ENCODE data around the gene CEP83. TPM values are rescaled to one million over a fixed set of nuclear protein-coding genes. Genes with fewer than 3 reads are reported as not detected.
"Not testable (repeated sequence)": the region's sequence is repeated elsewhere in the genome, so short reads cannot be mapped to it uniquely, and the experiment has no call there.

The CEP83 gene, protein sequence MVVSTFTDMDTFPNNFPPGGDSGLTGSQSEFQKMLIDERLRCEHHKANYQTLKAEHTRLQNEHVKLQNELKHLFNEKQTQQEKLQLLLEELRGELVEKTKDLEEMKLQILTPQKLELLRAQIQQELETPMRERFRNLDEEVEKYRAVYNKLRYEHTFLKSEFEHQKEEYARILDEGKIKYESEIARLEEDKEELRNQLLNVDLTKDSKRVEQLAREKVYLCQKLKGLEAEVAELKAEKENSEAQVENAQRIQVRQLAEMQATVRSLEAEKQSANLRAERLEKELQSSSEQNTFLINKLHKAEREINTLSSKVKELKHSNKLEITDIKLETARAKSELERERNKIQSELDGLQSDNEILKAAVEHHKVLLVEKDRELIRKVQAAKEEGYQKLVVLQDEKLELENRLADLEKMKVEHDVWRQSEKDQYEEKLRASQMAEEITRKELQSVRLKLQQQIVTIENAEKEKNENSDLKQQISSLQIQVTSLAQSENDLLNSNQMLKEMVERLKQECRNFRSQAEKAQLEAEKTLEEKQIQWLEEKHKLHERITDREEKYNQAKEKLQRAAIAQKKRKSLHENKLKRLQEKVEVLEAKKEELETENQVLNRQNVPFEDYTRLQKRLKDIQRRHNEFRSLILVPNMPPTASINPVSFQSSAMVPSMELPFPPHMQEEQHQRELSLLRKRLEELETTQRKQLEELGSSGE
- 10 to 100 TPM; 12.1 to 17.6 TPM for total RNA-seq
- long read RNA-seq, partial matches to known transcripts: 6 of 12 reads
- long read RNA-seq, other reads (novel, unspliced or antisense): 4 of 12 reads

DNA sequence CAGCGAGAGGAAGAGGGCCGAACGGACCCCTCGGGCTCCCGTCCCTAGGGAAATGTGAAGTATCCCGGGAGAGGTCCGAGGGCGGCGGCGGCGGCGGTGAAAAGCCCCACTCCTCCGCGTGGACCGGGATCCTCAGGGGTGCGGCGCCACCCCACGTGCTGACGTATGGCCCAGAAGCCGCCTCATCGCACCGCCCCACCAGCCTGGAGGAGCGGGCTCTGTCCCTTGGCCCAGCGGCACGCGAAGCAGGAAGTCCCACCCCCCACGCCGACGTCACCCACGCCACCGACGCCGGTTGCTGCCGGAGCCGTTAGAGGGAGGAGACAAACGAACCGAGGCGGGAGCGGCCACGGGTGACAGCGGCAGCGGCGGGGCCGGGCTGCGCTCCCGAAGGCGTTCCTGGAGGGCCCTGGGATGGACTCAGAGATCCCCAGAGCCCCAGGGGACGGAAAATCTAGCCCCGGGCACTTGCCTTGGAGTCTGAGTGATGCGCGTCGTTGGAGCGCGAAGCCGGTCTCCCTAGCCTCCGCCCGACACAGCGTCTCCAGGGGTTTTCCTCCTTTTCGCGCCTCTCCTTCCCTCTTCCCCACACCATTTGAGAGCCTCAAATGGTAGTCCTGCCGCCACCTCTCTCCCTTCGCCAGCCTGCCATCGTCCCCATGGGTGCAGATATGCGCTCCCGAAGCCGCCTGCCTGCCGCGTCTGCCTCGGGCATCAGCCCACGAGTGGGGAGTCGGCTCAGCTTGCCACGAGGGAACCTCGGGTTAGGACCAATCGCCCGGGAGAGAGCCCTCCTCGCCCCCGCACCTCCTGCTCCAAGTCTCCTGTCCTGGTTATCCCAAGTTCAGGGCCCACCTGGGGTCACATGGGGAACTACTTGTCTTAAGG, at the start of gene CEP83:
CEP83 (minus strand) TSS at position 140 of the 888 bp plus-strand sequence. CDS start 47,377 bp downstream, outside the sequence.
- peak; percentile 99 for ATAC-seq
- peak; percentile 98 to 99 for DNase-seq
- intact Hi-C loops (cut with DNase I, micrococcal nuclease): no loop called here

DNA sequence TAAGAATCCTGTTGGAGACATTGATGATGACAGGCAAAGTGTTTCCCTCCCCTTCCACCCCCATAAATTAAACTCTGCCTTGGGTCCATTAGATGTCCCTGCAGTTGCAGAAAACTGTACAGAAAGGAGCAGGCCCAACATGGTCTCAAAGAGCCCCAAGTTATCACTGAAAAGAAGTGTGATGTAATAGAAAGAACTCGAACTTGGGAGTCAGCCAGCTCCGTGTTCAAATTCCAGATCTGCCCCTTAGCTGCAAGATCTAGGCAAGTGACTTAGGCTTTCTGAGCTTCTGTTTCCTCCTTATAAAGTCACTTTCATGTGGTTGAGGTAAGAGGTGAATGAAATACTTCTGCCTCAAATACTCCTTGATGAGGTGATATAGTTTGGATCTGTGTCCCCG, 49.6 kb upstream of the CEP83 start:
- DNase-seq (no peak), ATAC-seq (no peak)
- intact Hi-C loops (cut with DNase I, micrococcal nuclease): no loop called here

DNA sequence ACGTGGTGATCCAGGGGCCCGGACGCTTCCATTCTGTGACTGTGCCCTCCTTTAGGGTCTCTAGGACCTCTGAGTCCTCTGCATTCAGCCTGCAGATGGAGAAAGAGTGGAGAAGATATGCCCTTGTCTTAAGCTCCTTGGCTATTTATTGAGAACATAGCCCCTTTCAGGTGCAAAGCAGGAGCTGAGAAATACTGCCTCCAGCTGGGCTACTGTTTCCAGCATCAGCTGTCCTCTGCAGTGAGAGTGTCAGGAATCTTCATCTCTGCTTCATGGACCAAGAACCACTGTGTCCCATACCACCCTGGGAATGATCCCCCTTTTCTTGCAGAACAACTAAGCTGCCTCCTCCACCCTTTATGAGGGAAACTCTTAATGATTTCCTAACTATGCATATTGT, 47.8 kb upstream of the CEP83 start:
- intact Hi-C loops (cut with DNase I, micrococcal nuclease): no loop called here
- DNase-seq (no peak), ATAC-seq (no peak)

DNA sequence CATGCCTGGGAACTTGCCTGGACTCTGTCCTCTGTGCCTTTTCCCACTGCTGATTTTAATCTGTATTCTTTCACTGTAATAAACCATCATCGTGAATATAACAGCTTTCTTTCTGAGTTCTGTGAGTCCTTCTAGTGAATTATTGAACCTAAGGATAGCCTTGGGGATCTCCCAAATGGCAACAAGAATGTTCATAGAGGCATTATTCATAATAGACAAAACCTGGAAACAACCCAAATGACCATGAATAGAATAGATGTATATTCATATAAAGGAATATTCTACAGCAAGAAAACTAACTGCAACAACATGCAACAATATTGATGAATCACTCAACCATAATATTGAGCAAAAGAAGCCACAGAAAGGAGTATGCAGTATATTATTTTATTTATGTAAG, 44.7 kb upstream of the CEP83 start:
- no peak for ATAC-seq
- DNase-seq: no peak
- intact Hi-C loops (cut with DNase I, micrococcal nuclease): no loop called here

DNA sequence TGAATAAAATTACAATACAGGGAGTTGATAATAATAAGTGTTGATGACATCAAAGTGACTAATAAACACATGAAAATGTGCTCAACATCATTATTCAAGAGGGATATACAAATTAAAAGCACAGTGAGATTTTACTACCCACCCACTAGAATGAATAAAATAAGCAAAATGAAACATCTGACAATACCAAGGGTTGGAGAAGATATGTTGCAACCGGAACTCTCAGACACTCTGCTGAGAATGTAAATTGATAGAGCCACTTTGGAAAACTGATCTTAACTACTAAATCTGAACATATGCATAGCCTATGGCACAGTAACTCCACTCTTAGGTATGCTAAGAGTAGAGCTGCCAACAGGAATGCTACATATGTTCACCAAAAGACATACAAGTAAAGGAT, 44.0 kb upstream of the CEP83 start:
- intact Hi-C loops (cut with DNase I, micrococcal nuclease): no loop called here
- DNase-seq: no peak
- ATAC-seq: no peak

DNA sequence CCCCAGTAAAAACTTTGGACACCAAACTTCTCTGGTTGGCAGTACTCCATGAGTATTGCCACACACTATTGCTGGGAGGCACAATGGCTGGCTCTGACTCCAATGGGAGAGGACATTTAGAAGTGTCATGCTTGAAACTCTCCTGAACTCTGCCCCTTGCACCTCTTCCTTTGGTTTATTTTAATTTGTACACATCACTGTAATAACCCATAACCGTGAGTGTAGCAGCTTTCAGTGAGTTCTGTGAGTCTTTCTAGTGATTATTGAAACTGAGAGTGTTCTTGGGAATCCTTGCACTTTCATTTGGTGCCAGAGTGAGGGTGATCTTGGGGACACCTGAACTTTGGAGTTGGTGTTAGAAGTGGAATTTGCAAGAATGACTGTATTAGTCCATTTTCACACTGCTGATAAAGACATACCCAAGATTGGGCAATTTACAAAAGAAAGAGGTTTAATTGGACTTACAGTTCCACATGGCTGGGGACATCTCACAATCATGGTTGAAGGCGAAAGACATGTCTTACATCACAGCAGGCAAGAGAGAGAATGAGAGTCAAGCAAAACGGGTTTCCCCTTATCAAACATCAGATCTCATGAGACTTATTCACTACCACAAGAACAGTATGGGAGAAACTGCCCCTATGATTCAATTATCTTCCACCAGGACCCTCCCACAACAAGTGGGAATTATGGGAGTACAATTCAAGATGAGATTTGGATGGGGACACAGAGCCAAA, 41.3 kb upstream of the CEP83 start:
- no peak for DNase-seq
- ATAC-seq: no peak
- intact Hi-C loops (cut with DNase I, micrococcal nuclease): no loop called here

DNA sequence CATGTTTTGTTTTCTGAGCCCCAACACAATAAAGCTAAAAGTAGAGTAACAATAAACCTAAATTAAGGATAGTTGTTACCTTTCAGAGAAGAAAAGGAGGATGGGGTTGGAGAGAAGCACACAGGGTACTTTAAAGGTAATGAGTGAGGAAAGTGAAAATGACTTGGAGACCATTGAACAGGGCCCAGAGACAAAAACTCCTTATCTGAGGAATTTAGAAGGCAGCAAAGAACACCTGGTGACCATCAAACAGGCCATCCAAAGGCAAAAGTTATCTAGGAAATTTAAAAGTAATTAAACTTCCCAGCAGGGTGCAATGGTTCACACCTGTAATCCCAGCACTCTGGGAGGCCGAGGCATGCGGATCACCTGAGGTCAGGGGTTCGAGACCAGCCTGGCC, 39.0 kb upstream of the CEP83 start:
- DNase-seq (no peak), ATAC-seq (no peak)
- intact Hi-C loops (cut with DNase I, micrococcal nuclease): no loop called here

DNA sequence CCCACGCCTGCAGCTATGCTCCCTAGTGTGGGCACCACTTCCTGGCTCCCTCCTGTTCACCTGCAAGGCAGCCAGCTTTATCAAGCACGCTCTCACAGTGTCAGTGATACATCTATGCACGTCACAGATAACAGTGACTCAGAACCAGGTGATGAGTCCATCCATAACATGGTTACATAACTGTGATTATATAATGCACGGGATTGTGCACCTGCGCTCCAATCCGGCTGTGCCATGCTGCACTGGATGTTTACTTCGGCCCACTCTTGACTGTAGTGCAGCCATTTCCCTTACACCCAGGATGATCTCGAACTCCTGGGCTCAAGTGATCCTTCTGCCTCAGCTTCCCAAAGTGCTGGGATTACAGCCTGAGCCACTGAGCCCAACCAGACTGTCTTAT, 38.4 kb upstream of the CEP83 start:
- ATAC-seq: no peak

DNA sequence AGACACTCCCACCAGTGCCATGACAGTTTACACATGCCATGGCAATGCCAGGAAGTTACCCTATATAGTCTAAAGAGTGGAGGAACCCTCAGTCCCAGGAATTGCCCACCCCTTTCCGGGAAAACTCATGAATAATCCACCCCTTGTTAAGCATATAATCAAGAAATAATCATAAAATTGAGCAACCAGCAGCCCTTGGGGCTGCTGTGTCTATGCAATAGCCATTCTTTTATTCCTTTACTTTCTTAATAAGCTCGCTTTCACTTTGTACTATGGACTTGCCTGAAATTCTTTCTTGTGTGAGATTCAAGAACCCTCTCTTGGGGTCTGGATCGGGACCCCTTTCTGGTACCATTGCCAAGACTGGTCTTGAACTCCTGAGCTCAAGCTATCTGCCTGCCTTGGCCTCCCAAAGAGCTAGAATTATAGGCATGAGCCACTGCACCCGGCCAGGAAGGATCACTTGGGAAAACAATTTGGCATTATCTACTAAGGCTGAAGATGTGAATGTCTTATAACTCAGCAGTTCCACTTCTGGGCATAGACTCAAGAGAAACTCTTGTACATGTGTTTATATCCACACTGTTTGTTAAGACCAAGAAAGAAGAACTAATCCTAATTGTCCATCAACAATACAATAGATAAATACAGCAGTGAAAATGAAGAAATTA, 35.9 kb upstream of the CEP83 start:
- intact Hi-C loops (cut with DNase I, micrococcal nuclease): no loop called here
- DNase-seq: no peak
- ATAC-seq: no peak

More for the DNA sequence above, 38.4 kb upstream of the CEP83 start:
- intact Hi-C loops (cut with DNase I, micrococcal nuclease): no loop called here
- no peak for DNase-seq

DNA sequence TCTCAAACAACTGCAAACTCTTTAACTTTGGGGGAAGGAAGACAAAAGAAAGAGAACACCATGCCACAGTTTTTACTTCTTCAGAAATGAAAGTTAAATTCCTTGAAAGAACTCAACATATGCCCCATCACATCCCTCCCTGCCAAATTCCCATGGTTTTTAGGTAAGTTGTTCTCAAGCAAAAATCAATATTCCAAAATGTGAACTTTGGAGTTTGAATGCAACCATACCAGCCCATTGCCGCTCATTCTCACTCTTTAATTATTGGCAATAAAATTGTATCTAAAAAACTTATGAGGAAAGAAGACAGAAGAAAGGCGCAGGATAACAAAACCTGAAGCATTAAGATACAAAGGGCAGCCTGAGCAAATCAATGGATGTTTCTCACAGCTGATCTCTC, 31.8 kb upstream of the CEP83 start:
- DNase-seq (no peak), ATAC-seq (no peak)
- intact Hi-C loops (cut with DNase I, micrococcal nuclease): no loop called here

DNA sequence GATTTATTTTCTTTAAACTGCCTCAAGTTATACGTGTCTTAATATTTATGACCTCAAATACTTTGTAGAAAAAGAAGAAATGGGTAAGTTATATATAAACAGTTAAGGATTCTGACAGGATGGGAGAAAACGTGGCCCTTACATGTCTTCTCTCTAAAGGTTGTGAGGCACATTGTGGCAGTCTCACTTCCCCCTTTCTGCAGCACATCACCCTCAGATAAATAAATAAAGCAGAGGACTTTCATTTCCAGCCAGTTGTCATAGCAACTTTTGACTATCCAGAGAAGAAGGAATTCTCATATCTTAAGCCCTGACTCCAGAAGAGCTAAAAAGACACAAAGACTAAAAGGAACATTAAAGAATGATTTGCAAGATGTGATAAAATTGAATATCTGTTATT, 28.8 kb upstream of the CEP83 start:
- no peak for DNase-seq
- intact Hi-C loops (cut with DNase I, micrococcal nuclease): no loop called here
- ATAC-seq: no peak

DNA sequence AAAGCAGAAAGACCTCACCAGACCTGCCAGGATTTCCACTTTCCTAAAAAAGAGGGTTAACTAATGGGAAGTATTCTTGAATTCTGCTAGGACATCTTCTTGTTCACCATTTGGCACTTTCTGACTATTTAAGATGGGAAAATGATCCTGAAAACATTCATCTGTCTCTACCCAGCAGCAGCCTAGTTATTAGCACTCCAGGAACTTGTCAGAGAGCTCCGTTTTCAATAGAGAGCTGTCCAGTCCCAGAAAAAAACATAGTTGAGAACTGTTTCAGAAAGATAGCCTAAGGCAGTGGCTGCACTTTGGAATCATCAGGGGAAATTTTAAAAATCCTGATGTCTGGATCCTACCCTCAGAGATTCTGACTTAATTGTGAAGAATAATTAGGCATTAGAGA, 22.1 kb upstream of the CEP83 start:
- DNase-seq (no peak), ATAC-seq (no peak)
- intact Hi-C loops (cut with DNase I, micrococcal nuclease): no loop called here

DNA sequence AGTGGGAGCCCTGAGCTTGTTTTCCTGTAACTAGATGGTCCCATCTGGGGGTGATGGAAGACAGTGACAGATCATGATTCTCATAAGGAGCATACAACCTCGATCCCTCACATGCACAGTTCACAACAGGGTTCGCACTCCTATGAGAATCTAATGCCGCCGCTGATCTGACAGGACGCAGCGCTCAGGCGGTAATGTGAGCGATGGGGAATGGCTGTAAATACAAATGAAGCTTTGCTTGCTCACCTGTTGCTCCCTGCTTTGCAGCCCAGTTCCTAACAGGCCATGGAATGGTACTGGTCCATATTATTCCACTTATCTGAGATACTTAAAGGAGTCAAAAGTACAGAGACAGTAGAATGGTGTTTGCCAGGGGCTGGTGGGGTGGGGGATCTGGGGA, 9.9 kb upstream of the CEP83 start:
- ATAC-seq (no peak), DNase-seq (no peak)
- intact Hi-C loops (cut with DNase I, micrococcal nuclease): no loop called here

DNA sequence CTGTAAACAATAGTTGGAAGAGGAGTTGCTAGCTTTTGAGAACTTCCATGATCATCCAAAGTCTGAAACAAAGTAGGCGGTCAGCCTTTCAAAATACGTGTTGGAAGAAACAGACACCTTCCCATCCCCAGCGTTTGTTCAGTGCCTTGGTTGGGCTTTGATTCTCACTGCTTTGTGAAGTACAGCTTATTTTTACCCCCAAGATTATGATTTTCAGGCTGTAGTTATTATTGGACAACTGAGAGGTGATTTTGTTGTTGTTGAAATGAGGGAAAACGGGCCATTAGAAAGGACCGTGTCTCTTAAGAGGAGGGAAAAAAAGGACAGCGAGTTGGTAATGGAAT, 921 bp upstream of the CEP83 start:
- DNase-seq (no peak), ATAC-seq (no peak)
- intact Hi-C loops (cut with DNase I, micrococcal nuclease): no loop called here

DNA sequence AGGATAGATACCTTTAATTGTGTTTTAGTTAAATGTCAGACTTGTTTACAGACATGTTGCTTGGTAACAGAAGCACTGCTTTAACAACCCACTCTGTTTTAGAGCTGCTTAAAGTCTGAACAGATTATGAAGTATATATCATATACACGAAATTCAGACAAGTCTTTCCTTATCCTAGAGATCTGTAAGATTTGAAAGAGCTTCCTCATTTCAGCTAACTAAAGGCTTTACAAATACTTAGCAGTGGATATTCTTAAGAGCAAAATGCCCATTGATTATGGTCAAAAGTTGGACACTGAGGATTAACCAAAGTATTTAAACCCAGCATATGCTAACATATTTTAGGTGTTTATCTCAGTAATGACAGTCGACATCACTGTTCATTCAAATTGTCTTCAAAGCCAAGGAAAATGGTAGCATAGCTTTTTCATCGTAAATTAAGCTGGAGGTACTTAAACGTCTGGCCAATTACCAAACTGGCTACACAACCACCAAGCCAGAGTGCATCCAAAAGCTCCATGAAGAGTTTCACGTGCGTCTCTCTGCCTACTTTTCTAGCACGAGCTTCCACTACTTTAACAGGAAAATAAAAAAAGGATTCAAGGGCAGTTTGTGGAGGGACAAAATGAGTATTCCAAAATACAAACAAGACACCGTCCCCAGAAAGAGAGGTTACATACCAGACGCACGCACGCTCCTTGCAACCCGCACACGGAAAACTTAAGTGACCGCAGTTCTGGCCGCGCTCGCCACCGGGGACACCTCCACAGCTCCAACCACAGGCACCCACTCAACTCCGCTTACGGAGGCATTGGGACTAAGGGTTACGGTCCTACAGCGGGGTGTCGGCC, 565 bp downstream of the CEP83 start:
- intact Hi-C loops (cut with DNase I, micrococcal nuclease): no loop called here
- DNase-seq (no peak), ATAC-seq (peak; percentile 57)

DNA sequence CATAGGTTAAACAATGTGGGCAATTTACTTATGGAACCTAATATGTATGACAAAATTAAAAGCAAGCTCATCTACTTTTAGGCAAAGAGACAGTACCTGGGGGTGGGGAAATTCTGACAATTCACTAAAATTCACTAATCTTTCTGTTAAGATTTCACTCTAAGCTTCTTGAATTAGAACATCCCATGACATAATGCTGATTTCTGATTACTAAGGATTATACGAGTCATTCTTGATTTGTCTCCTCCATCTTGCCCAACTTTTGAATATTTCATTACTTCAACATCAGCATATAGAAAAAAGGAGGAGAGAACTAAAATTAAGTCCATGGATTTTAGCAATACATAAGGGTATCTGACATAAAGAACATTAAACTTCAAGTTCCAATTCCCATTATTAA, 2.4 kb downstream of the CEP83 start:
- DNase-seq: no peak
- intact Hi-C loops (cut with DNase I, micrococcal nuclease): no loop called here
- ATAC-seq: no peak

DNA sequence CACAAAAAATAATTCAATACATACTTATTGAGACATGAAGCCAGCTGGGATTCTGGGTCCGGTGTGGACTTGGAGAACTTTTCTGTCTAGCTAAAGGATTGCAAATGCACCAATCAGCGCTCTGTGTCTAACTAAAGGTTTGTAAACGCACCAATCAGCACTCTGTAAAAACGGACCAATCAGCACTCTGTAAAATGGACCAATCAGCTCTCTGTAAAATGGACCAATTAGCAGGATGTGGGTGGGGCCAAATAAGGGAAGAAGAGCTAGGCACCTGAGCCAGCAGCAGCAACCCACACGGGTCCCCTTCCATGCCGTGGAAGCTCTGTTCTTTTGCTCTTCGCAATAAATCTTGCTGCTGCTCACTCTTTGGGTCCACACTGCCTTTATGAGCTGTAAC, 5.3 kb downstream of the CEP83 start:
- intact Hi-C loops (cut with DNase I, micrococcal nuclease); DNase-seq; ATAC-seq: not testable (repeated sequence)

Data from left colon (tissue), 2 donors.